Activated CD4-positive, alpha-beta T cell treated with anti-CD3 and anti-CD28 coated beads, Interleukin-2, amount 50 U/mL, for 1 hour (primary cell): ENCODE measurements around the gene GM2A.
A peak's percentile ranks its signal among the peaks of the same experiment; 100 is the strongest.
"Not testable (repeated sequence)": the region's sequence is repeated elsewhere in the genome, so short reads cannot be mapped to it uniquely, and the experiment has no call there.

Experiments used
- DNase-seq: peaks from one replicate; pipeline ENCODE4 v3.0.0-alpha.2; 2020

Gene GM2A

DNA sequence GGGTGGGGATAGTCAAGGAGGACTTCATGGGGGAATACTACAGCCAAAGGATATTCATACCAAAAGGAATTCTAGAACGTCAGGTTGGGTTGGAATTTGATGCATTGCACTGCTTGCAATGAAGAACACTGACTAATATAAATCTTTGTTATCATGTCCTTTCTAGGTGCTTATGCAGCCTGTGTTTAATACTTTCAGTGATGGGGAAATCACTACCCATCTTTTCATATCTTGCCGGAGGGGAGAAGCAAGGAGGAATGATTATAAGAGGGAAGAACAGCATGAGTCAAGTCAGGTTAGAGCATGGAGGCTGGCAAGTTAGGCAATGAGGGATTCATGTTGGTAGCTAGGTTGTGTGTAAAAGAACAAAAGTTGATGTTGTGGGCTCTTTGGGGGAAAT is 24.0 kb upstream of the GM2A start:
- DNase-seq = no peak

DNA sequence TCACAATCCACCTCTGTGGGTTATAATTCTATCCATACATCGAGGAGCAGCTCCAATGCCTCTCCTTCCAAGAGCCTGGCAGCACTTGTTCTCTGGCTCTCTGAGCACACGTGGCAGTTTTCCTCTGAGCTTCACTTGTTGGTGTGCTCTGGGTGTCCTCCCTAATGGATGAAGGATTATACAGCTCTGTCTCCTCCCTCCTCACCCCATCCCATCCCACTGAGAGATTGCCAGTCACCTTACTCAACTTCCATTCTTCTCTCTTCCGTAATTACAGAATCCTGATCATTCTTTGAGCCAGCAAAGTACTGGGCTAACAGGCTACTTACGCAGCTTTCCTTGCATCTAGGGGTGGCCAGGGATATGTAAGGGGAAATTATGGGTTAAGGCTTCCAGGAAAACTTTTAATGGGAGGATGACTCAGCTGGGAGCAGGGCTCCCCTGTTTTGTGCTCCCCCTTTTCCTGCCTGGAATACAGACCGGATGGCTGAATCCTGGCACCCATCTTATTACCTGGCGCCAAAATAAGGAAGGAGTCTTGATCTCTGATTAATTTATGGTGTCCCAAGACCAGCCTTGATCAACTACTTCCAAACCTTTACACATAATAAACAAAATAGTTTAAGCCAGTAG is 22.8 kb upstream of the GM2A start:
- DNase-seq = no peak

DNA sequence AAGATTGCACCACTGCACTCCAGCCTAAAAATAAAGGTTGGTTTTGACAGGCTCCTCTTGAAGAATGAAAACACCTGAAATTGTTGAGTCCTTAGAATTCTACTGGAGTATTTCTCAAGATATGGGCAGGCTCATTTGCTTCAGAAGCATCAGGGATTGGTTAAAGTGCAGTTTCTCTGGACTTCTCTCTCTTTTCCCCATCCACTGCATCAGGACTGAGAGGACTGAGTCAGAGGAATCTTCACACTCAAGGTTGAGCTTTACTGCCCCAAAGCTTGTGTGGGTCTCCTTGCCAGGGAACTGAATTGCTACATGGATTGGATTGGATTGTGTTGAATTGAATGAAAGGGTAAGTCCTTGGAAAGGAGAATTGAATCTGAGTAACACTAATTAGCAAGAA is 21.6 kb upstream of the GM2A start:
- no peak for DNase-seq

DNA sequence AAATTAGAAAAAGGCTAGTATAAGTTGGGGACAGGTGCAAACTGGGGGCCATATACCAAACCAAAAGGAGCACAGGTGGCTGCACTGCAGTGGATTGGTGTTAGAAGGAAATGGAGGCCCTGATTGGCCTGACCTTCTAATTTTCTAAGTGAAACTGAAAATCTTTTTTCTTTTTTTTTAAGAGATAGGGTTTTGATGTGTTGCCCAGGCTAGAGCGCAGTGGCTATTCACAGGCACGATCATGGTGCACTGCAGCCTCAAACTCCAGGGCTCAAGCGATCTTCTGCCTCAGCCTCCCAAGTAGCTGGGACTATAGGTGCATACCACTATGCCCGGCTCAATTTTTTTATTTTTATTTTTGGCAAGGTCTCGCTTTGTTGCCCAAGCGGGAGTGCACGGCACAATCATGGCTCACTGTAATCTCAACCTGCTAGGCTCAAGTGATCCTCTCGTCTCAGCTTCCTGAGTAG is 19.3 kb upstream of the GM2A start:
- no peak for DNase-seq

DNA sequence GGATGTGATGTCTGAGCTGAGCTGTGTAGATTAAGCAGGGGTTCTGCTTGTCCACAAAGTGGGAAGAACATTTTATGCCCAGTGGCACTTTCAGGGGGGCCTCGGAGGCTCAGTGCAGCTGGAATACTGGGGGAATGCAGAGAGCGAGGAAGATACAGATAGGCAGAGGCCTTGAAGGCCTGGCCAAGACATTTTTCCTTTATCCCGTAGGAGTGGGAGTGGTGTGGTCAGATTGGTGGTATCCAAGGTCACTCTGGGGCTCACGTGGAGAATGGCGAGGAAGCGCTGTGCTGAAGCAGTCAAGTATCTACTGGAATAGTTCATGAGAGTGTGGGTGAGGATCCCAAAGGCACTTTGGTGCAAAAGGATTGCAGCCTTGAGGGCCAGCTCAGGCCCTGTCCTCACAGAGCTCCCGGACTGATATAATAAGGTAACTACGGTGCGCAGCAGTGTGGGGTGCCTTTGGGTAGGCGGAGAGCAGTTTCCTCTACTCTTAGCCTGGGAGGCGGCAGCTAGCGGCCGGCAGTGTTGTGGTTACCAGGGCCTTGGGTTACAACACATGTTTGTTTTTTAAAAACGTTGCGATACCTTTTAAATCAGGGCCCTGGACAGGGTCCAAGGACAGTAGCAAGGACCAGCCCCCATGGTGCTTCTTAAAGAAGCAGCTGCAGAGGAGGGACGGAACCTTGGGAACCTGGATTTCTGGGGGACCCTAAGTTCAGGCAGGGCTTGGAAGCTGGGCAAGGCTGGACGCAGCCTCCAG is 18.3 kb upstream of the GM2A start:
- no peak for DNase-seq

DNA sequence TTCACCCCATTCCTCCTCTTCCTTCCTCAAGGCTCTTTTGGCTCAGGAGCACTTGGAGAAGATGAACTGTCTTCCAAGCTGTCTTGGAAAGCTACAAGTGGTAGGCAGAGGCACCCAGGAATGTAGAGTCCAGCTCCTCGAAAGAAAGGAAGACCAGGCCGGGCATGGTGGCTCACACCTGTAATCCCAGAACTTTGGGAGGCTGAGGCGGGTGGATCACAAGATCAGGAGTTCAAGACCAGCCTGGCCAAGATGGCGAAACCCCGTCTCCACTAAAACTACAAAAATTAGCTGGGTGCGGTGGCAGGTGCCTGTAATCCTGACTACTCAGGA is 17.8 kb upstream of the GM2A start:
- not testable (repeated sequence) for DNase-seq

DNA sequence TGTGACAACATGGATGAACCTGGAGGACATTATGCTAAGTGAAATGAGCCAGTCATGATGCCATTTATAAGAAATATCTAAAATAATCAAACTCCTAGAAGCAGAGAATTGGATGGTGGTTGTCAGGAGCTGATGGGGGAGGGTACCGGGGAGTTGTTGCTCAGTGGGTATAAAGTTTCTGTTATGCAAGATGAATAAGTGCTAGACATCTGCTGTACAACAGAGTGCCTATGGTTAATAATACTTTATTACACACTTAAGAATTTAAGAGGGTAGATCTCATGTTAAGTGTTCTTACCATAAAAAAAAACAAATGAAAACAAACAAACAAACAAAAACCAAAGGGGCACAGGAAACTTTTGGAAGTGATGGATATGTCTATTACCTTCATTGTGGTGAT is 16.1 kb upstream of the GM2A start:
- DNase-seq = no peak

DNA sequence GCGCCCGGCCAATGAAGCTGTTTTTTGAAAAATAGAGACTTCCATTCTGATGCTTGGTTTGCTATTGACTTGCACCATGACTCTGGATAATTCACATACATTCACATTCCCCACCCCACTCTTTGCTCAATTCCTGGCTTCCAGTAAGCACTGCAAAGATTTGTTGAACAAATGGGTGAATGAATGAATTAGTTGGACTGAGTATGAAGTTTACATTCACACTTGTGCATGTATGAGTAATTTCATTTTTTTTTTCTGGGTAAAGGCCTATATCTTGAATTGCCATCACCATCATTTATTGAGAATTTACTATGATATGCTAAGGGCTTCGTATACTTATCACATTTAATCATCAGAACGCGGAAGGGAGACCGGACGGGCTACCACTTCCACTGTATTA is 15.3 kb upstream of the GM2A start:
- no peak for DNase-seq

DNA sequence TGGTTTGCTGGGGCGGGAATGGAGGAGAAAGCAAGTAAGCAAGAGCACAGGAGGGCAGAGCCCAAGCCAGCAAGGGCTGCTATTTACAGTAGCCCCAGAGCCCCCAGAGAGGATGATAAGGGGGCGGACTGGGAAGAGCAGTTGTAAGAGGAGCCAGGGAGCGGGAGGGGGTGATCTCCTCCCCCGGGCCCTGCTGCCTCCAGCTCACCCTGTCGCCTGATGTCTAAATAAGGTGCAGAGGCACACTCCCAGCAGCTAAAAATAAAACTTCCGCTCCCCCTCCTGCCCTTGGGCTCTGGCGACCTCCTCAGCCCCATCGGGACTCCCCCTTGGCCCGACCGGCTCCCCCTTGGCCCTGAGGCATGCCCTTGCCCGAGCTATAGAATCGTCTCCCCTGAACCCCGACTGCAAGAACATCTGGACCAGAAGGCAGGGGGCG is 14.7 kb upstream of the GM2A start:
- no peak for DNase-seq

DNA sequence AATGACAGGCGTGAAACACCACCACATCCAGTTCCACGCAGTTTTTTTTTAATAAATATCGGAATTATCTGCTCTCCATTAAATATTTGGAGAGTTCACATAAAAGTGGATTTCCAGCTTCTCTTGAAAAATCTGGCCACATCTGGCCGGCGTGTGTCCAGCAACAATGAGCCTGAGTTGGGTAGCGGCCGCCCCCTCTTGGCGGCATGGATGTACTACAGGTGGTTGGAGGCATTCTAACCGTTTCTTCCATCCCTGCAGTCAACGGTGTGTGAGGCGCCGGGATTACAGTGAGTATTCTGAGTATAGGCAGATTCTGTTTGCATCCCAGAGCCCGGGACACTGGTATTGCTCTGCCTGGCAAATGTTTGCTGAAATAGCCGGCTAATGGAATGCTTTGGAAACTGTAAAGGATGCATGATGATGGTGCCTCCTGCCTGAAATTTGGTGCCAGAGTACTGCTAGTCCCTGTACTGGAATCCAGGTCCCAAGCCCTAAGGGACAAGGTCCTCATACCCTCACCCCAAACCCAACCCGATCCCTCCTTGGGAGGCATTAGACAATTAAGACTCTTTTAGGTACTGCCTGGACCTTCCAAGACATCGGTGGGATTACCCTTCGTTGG is 13.6 kb upstream of the GM2A start:
- DNase-seq = no peak

DNA sequence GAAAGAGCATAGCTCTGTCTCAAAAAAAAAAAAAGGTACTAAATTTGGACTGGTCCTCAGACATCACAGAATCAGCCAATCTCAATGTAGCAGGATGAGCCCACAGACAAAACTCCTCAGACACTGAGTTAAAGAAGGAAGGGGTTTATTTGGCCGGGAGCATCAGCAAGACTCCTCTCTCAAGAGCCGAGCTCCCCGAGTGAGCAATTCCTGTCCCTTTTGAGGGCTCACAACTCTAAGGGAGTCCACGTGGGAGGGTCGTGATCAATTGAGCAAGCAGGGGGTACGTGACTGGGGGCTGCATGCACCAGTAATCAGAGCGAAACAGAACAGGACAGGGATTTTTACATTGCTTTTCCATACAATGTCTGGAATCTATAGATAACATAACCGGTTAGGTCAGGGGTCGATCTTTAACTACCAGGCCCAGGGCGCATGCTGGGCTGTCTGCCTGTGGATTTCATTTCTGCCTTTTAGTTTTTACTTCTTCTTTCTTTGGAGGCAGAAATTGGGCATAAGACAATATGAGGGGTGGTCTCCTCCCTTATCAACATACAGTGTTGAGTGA is 12.6 kb upstream of the GM2A start:
- DNase-seq = not testable (repeated sequence)

DNA sequence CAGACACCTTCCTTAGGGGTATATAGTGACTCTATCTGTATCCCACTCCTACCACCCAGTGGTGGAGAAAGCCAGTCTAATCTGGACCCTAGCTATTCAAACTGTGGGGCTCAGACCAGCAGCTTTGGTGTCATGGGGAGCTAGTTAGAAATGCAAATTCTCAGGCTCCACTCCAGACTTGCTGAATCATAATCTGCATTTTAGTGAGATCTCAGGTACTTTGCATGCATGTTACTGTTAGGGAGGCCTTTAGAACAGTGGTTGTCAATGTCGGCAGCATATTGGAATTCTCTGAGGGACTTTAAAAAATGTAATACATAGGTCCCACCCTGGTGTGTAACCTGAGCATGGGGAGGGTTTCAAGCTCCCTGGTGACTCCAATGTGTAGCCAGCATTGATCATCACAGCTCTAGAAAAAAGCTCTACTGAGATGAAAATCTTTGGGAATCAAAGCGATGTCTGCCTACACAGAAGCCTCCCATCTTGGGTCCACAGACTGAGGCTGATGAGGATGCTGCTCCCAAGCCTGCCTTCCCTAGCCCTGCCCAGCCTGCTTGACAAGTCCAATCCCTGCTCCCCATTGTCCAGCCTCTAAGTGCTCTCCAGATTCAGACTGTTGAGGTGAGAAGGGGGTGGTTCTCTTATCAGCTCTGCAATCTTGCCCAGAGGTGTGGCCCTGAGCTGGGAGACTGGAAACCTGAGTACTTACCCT is 11.9 kb upstream of the GM2A start:
- DNase-seq = no peak

DNA sequence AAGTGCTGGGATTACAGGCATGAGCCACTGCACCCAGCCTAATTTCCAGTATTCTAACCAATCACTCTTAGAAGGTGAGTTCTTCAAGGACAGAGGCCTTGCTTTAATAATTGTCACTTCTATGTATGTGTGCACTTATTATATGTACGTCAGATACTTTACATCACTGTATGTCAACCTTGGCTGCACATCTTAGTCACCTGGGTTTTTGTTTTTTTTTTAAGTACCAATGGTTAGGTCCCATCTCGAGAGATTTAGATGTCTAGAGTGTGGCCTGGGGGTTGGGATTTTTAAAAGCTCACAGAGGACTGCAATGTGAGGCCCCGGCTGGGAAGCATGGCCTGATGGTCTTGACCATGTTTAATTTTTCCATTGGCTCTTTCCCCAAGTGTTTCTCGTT is 9.9 kb upstream of the GM2A start:
- DNase-seq = no peak

DNA sequence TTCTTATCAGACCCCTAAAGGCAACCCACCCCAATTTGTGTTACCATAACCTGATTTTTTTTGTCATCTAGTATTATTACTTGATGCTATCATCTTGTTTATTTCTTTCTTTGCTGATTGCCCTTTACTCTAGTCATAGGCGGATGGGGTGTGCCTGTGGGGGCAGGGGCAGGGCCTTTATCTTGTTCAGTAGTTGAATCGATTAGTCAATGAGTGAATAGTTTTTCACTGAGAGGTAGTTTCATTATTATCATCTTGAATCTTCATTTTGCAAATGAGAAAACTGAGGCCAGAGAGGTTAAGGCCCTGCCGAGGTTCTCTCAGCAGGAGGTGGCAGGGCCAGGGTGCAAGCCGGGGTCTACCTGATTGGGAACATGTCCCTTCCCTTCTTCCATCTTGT is 9.4 kb upstream of the GM2A start:
- no peak for DNase-seq

DNA sequence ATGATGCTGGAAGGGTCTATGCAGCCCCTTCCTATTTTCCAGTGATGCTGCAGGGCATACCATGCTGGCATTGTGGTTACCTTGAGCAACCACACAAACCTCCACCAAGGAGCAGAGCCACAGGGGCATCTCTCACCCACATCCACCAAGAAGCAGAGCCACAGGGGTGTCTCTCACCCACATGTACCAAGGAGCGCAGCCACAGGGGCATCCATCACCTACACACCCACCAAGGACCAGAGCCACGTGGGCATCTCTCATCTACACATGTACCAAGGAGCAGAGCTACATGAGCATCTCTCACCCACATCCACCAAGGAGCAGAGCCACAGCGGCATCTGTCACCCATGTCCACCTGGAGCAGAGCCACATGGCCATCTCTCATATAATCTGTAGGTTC is 8.8 kb upstream of the GM2A start:
- no peak for DNase-seq

DNA sequence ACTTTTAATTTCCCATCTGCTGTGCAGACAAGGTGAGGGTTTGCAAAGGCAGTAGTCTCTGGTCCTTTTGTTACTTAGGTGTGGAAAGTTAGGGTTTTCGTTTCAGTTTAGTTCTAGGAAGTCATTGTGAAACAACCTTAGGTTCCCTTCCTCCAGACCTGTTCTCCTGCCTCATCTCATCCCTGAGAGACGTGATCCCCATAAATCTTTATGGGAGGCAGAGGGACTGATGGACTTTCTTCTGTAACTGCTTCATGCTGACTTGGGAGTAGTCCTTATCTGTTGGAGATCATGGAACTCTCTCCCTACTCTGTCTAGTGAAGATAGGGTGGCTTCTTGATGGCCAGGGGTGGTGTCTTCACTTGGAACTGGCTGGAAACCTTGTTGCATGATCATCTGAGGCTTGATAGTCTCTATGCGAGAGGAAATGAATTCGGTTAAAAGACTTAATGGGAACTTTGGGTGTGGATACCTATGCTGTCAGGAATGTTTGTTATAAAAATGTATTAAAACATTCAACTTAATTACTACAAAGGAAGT is 7.2 kb upstream of the GM2A start:
- DNase-seq = no peak

DNA sequence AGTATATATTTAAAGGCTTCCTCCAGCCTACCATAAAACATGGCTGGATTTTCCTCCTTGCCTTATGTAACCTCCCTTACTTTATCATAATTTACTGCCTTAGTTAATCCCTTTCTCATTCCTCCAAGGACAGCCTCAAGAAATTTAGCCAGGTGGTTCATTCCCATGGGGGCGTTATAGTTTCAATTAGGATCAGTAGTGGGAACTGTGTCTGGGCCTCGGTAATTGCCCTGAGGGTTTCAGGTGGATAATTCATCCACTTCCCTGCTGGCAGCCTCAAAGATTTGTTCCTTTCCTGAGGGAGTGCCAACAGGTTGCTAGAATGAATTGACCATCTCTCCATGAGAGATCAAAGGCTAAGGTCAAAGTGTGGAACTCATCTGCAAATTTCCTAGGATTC is 4.3 kb upstream of the GM2A start:
- DNase-seq = no peak

DNA sequence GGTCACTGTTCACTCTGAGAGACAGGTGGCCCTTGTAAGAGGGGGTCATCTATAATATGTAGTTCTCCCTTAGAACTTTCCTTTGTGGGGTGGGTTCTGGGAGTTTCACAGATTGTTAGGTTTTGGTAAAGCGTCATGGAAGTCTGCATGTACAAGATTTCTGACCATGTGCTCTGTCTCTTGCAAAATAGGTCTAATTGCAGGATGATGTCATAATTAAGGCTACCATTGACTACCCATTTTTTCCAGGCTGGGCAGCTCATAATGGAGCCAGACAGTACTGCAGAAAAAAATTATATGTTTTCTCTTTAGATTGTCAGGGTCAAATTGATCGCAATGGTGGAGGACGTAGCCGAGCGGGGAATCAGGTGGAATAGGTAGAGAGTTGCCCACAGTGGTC is 3.7 kb upstream of the GM2A start:
- DNase-seq = no peak

DNA sequence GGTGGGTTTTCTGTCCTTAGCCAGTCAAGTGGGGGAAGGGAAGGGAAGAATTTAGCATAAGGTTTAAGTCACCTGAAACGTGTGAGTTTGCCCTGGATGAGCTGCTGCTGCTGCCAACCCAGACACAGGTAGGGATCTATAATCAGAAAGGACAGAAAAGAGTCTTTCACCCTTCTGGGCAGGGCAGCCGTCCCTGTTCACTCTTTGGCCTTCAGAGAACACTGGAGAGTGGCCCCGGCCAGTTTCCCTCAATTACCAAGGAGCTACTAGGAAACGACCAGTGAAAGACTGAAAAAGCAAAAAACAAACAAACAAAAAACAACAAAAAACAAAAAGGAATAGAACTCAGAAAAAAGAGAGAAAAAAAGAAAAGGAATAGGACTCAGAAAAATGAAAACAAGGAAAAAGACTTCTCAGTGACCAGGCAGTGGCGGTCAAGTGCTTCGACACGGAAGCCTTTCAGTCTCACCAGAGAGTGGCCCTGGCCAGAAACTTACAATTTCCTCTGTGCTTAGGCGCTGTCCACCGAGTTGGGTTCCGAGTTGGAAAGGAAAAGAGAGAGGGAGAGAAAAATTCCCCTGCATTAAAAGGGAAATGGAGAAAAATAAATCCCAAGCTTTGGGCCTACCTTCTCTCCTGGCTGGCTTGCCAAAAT is 2.5 kb upstream of the GM2A start:
- no peak for DNase-seq

DNA sequence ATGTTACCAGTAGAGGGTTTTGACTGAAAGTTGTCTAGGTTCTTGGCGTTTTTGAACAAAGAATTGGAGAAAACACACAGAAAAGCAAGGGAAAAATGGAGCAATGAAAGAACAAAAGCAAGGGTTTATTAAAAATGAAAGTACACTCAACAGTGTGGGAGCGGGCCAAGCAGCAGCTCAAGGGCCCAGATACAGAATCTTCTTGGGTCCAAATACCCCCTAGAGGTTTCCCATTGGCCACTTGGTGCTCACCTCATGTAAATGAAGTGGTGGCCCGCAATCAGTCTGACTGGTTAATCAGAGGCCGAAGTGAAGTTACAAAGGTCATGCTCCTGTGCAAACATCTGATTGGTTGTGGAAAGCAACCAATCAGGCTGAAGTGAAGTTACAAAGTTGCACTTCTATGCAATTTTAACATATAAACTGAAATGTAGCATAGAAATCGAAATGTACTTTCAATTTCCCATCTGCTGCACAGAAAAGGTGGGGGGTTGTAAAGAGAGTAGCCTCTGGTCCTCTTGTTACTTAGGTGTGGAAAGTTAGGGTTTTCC is 1.9 kb upstream of the GM2A start:
- peak; percentile 15 for DNase-seq

DNA sequence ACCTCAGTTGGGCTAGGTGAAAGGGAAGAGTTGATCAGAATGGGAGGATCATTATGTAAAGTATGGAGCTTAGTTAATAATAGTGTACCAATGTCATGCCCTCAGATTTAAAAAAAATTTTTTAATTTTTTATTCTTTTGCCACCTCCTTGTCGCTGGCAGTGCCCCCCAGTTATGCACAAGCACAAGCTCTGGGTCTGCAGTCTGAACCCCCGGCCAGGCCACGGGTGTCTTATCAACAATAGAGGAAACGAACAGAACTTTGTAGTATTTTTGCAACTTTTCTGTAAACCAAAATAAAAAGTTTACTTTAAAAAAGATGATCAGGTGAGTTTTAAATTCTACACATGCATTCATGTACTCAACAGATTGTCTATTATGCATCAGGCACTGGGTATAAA is 1.4 kb upstream of the GM2A start:
- no peak for DNase-seq

DNA sequence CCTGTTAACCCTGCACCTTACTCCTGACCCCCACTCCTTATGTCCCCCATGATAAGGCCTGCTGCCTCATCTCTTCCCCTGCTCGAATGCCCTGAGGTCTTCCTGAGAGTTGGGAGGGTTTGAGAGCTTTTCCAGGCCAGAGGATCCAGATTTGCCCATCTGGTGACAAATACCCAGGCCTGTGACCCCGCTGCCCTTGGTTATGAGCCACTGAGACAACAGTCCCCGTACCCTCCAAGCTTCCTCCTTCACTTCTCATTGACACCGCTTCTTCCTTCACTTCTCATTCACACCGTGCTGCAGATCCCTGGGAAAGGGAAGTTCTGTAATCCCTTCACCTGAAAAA is 593 bp downstream of the GM2A start:
- no peak for DNase-seq
